H9 (cell line): Measurements from ENCODE around the gene BCL6B. TPM values are rescaled to one million over a fixed set of nuclear protein-coding genes. Genes with fewer than 3 reads are reported as not detected.

Source experiments
- DNase-seq: peaks from one replicate; pipeline ENCODE4 v3.0.0-alpha.2; 2017
- H2AFZ ChIP-seq: one replicate; pipeline ENCODE4 v1.6.1; 2013; ENCODE audit warnings: mild to moderate bottlenecking, low read length, control low read depth, moderate library complexity
- H2AK5ac ChIP-seq: 2 replicates; pipeline ENCODE4 v1.6.1; 2013; ENCODE audit warnings: low read length, control low read depth, mixed read lengths; ENCODE audit not compliant: insufficient read length
- H2BK120ac ChIP-seq: one replicate; pipeline ENCODE4 v1.6.1; 2013; ENCODE audit warnings: low read depth, mild to moderate bottlenecking, low read length, control low read depth, inconsistent platforms; ENCODE audit not compliant: poor library complexity, severe bottlenecking
- H2BK12ac ChIP-seq: 2 replicates; pipeline ENCODE4 v1.6.1; 2013; ENCODE audit warnings: low read length, control low read depth, mixed read lengths, low read depth; ENCODE audit not compliant: insufficient read length
- H2BK15ac ChIP-seq: 2 replicates; pipeline ENCODE4 v1.6.1; 2013; ENCODE audit warnings: low read depth, low read length, control low read depth
- H2BK20ac ChIP-seq: one replicate; pipeline ENCODE4 v1.6.1; 2013; ENCODE audit warnings: low read depth, mild to moderate bottlenecking, low read length, control low read depth, inconsistent platforms; ENCODE audit not compliant: poor library complexity, severe bottlenecking
- H2BK5ac ChIP-seq: 2 replicates; pipeline ENCODE4 v1.6.1; 2013; ENCODE audit warnings: low read length, control low read depth, mixed read lengths; ENCODE audit not compliant: insufficient read length
- H3K14ac ChIP-seq: 2 replicates; pipeline ENCODE4 v1.6.1; 2013; ENCODE audit warnings: low read length, control low read depth; ENCODE audit not compliant: insufficient read depth
- H3K18ac ChIP-seq: 2 replicates; pipeline ENCODE4 v1.6.1; 2013; ENCODE audit warnings: low read depth, mild to moderate bottlenecking, mixed read lengths, low read length, control low read depth; ENCODE audit not compliant: insufficient read length
- H3K23ac ChIP-seq: 2 replicates; pipeline ENCODE4 v1.6.1; 2013; ENCODE audit warnings: low read length, control low read depth, mixed read lengths, low read depth; ENCODE audit not compliant: insufficient read length
- H3K23me2 ChIP-seq: 2 replicates; pipeline ENCODE4 v1.6.1; 2013; ENCODE audit warnings: low read depth, mild to moderate bottlenecking, mixed read lengths, low read length, control low read depth; ENCODE audit not compliant: insufficient read length, poor library complexity, severe bottlenecking
- H3K27ac ChIP-seq: 2 replicates; pipeline ENCODE4 v1.5.1; 2013; ENCODE audit warnings: low read length, control low read depth, mixed read lengths, low read depth; ENCODE audit not compliant: insufficient read length
- H3K27me3 ChIP-seq: 2 replicates; pipeline ENCODE4 v1.6.1; 2013; ENCODE audit warnings: low read length, control low read depth, inconsistent platforms; ENCODE audit not compliant: insufficient read depth
- H3K4ac ChIP-seq: 2 replicates; pipeline ENCODE4 v1.6.1; 2013; ENCODE audit warnings: low read depth, mild to moderate bottlenecking, control low read depth, inconsistent platforms, low read length, moderate library complexity
- H3K4me1 ChIP-seq: 2 replicates; pipeline ENCODE4 v1.6.1; 2013; ENCODE audit warnings: low read length, control low read depth, inconsistent platforms; ENCODE audit not compliant: insufficient read depth
- H3K4me2 ChIP-seq: 2 replicates; pipeline ENCODE4 v1.6.1; 2013; ENCODE audit warnings: low read length, control low read depth, mixed read lengths; ENCODE audit not compliant: insufficient read length, insufficient read depth
- H3K56ac ChIP-seq: 2 replicates; pipeline ENCODE4 v1.6.1; 2013; ENCODE audit warnings: low read depth, mild to moderate bottlenecking, mixed read lengths, low read length, control low read depth; ENCODE audit not compliant: insufficient read length
- H3K79me1 ChIP-seq: 2 replicates; pipeline ENCODE4 v1.6.1; 2013; ENCODE audit warnings: low read depth, mild to moderate bottlenecking, moderate library complexity, low read length, control low read depth, inconsistent platforms; ENCODE audit not compliant: insufficient read depth, poor library complexity, severe bottlenecking
- H3K79me2 ChIP-seq: 2 replicates; pipeline ENCODE4 v1.6.1; 2013; ENCODE audit warnings: low read length, control low read depth, inconsistent platforms; ENCODE audit not compliant: insufficient read depth
- H3K9ac ChIP-seq: 2 replicates; pipeline ENCODE4 v1.6.1; 2013; ENCODE audit warnings: low read length, control low read depth, mixed read lengths; ENCODE audit not compliant: insufficient read length; ENCODE audit errors: extremely low read depth
- H3K9me3 ChIP-seq: one replicate; pipeline ENCODE4 v1.6.1; 2013; ENCODE audit warnings: low read depth, low read length, inconsistent platforms; ENCODE audit not compliant: control insufficient read depth
- H3T11ph ChIP-seq: one replicate; pipeline ENCODE4 v1.6.1; 2013; ENCODE audit warnings: mild to moderate bottlenecking, low read length, control low read depth, inconsistent platforms
- H4K20me1 ChIP-seq: one replicate; pipeline ENCODE4 v1.6.1; 2013; ENCODE audit not compliant: control insufficient read depth, insufficient read length, insufficient read depth
- H4K5ac ChIP-seq: 2 replicates; pipeline ENCODE4 v1.6.1; 2013; ENCODE audit warnings: low read depth, mild to moderate bottlenecking, mixed read lengths, low read length, control low read depth; ENCODE audit not compliant: insufficient read length
- H4K8ac ChIP-seq: replicated peaks from 2 replicates; pipeline ENCODE4 v1.6.1; 2013; ENCODE audit warnings: low read length, control low read depth, mixed read lengths, low read depth; ENCODE audit not compliant: insufficient read length
- H4K91ac ChIP-seq: 2 replicates; pipeline ENCODE4 v1.6.1; 2013; ENCODE audit warnings: low read depth, mild to moderate bottlenecking, moderate library complexity, mixed read lengths, low read length, control low read depth; ENCODE audit not compliant: insufficient read length
- H3K27ac Mint-ChIP-seq, 3 experiments: 2 replicates in 2 of 3; 3 replicates in 1 of 3; pipeline ENCODE4 v1.8.0; 2020 to 2021; ENCODE audit warnings: mixed read lengths in 3 of 3, mild to moderate bottlenecking in 1 of 3, moderate library complexity in 1 of 3
- H3K27me3 Mint-ChIP-seq: 2 replicates; pipeline ENCODE4 v1.8.0; 2021; ENCODE audit warnings: low read depth, mild to moderate bottlenecking, moderate library complexity, mixed read lengths
- H3K36me3 Mint-ChIP-seq, 3 experiments: 2 replicates in 2 of 3; 3 replicates in 1 of 3; pipeline ENCODE4 v1.8.0; 2020 to 2021; ENCODE audit warnings: low read depth in 3 of 3, mixed read lengths in 3 of 3; ENCODE audit not compliant: insufficient read depth in 1 of 3
- H3K4me1 Mint-ChIP-seq, 2 experiments: 2 replicates each; pipeline ENCODE4 v1.8.0; 2020; ENCODE audit warnings: mixed read lengths in 2 of 2
- H3K4me3 Mint-ChIP-seq, 2 experiments: 2 replicates in 1 of 2; 3 replicates in 1 of 2; pipeline ENCODE4 v1.8.0; 2020 to 2021; ENCODE audit warnings: mild to moderate bottlenecking in 2 of 2, mixed read lengths in 2 of 2, moderate library complexity in 1 of 2
- H3K9me3 Mint-ChIP-seq, 2 experiments: 2 replicates in 1 of 2; 3 replicates in 1 of 2; pipeline ENCODE4 v1.8.0; 2020; ENCODE audit warnings: mild to moderate bottlenecking in 2 of 2, mixed read lengths in 2 of 2, moderate library complexity in 1 of 2
- CTCF ChIP-seq: fragments of 200-600 bp; sonication (generic); conservative IDR thresholded peaks from 3 replicates; pipeline ENCODE4 v1.8.0; 2021; ENCODE audit warnings: antibody characterized with exemption, mild to moderate bottlenecking
- WGBS: extraction: QIAGEN DNeasy Blood & Tissue Kit; methylation state at CpG from one replicate; pipeline ENCODE4 v1.1.7; 2013; ENCODE audit warnings: missing lambda C conversion rate, low lambda C conversion rate, mixed read lengths; ENCODE audit not compliant: insufficient read length; ENCODE audit errors: extremely low coverage; 5-methylcytosine and 5-hydroxymethylcytosine counted together
- total RNA-seq: library from RNA; stranded (reverse); gene quantifications from 2 replicates; pipeline ENCODE4 v1.2.1, GENCODE V29; 2021

Gene BCL6B
- total RNA-seq, 1 experiment from 2014 or later = 3.3 TPM

GRCh38 chr17:7021993-7022778, 664 bp upstream of the BCL6B start:
- Histone ChIP-seq H2BK15ac (no peak overlapping the region), H3K9ac (peak overlapping the region; percentile 23), H3K79me1 (no peaks in the 10 kb centered on the region), H3K4me1 (0 out of 2 replicates have a peak, but pooled peaks cover 3% of the 10 kb centered on the region), H3K14ac (peak overlapping the region; percentile 18; the same call in 1 of the 2 replicates), H4K20me1 (no peaks in the 10 kb centered on the region), H3K23ac (no peak overlapping the region), H4K5ac (no peak overlapping the region), H3K23me2 (peaks cover 14% of the 10 kb centered on the region), H3T11ph (no peak overlapping the region), H4K8ac (no peak overlapping the region), H3K4me2 (peak overlapping the region; percentile 86), H2BK12ac (no peak overlapping the region), H2AK5ac (no peak overlapping the region), H3K27me3 (peaks cover 6% of the 10 kb centered on the region; the same call in 1 of the 2 replicates), H3K79me2 (no peaks in the 10 kb centered on the region), H2BK5ac (no peak overlapping the region), H3K56ac (no peak overlapping the region), H3K9me3 (no peaks in the 10 kb centered on the region), H3K18ac (peak overlapping the region; percentile 64), H2BK120ac (peak overlapping the region; percentile 25), H3K4ac (no peak overlapping the region), H4K91ac (no peak overlapping the region), H2BK20ac (no peak overlapping the region), H3K27ac (no peak overlapping the region), H2AFZ (peak overlapping the region; percentile 35)
- Mint-ChIP-seq H3K27me3 (peaks cover 39% of the 10 kb centered on the region), H3K9me3 (peaks cover 0 to 2% of the 10 kb centered on the region in 2 experiments; a peak in 1 of 5 replicates), H3K27ac (no peak overlapping the region; a peak in 1 of 7 replicates), H3K4me3 (peak overlapping the region; percentile 67 to 89), H3K36me3 (peaks cover 6 to 36% (median 18%) of the 10 kb centered on the region in 3 experiments), H3K4me1 (peaks cover 23 to 46% of the 10 kb centered on the region in 2 experiments)
- TF ChIP-seq CTCF = peak; percentile 96
- no CpG with 5 or more reads among the region's 53 CpGs for WGBS
- peak; percentile 92 for DNase-seq
